Activated gamma-delta T cell (primary cell): Measurements from ENCODE around the gene COQ3.
"Not testable (repeated sequence)": the region's sequence is repeated elsewhere in the genome, so short reads cannot be mapped to it uniquely, and the experiment has no call there.

Experiments
- DNase-seq: peaks from one replicate; lab custom pipeline; 2025; lab: John Stamatoyannopoulos, UW

The COQ3 gene

GRCh38 chr6:99384507-99384906 lies 9.5 kb downstream of the COQ3 start:
- DNase-seq = no peak

GRCh38 chr6:99378636-99379035 lies 15.4 kb downstream of the COQ3 start:
- DNase-seq = no peak

GRCh38 chr6:99369533-99369932 lies 24.5 kb downstream of the COQ3 start:
- DNase-seq = no peak

GRCh38 chr6:99366852-99367251 lies 27.1 kb downstream of the COQ3 start:
- DNase-seq = no peak

GRCh38 chr6:99364026-99364425 lies 30.0 kb downstream of the COQ3 start:
- DNase-seq = no peak

GRCh38 chr6:99362678-99363268 lies 31.2 kb downstream of the COQ3 start:
- DNase-seq = no peak

GRCh38 chr6:99359800-99360199 lies 34.2 kb downstream of the COQ3 start:
- no peak for DNase-seq

- DNase-seq = no peak
Measured at GRCh38 chr6:99356641-99357040, 37.4 kb downstream of the COQ3 start.

GRCh38 chr6:99354983-99355382 lies 39.0 kb downstream of the COQ3 start:
- no peak for DNase-seq

GRCh38 chr6:99353126-99353525 lies 40.9 kb downstream of the COQ3 start:
- DNase-seq = no peak

GRCh38 chr6:99350573-99350972 lies 43.4 kb downstream of the COQ3 start:
- no peak for DNase-seq

- DNase-seq = no peak
Measured at GRCh38 chr6:99349171-99350141, 44.5 kb downstream of the COQ3 start, which contains the start of gene FAXC. TSS of gene FAXC (minus strand) at chr6:99349674. CDS start at chr6:99349372, 302 bp downstream.

GRCh38 chr6:99348288-99349170 lies 45.5 kb downstream of the COQ3 start:
- DNase-seq = no peak

- DNase-seq = no peak
Measured at GRCh38 chr6:99347804-99348203, 46.2 kb downstream of the COQ3 start.

GRCh38 chr6:99346595-99346994 lies 47.4 kb downstream of the COQ3 start:
- DNase-seq = no peak

- DNase-seq = no peak
Measured at GRCh38 chr6:99345164-99345563, 48.8 kb downstream of the COQ3 start.

GRCh38 chr6:99344289-99344688 lies 49.7 kb downstream of the COQ3 start:
- no peak for DNase-seq

- no peak for DNase-seq
Measured at GRCh38 chr6:99341862-99342455, 52.0 kb downstream of the COQ3 start.

- DNase-seq = no peak
Measured at GRCh38 chr6:99338188-99338587, 55.8 kb downstream of the COQ3 start.

- not testable (repeated sequence) for DNase-seq
Measured at GRCh38 chr6:99335298-99335697, 58.7 kb downstream of the COQ3 start.

GRCh38 chr6:99334526-99335127 lies 59.4 kb downstream of the COQ3 start:
- DNase-seq = no peak
